Stomach (tissue), 4 donors: Measurements from ENCODE around the gene EHD4.

Experiments used
- CTCF ChIP-seq, 7 experiments: fragments of 450-650 bp in 4 of 7; fragments of 200-600 bp in 3 of 7; sonication (generic) in 3 of 7; IDR thresholded peaks; one replicate each; pipeline ENCODE4 v1.5.1; 2016 to 2019; ENCODE audit warnings: antibody characterized with exemption in 7 of 7, control low read depth in 2 of 7, mild to moderate bottlenecking in 1 of 7
- EP300 ChIP-seq: sonication (generic); formaldehyde crosslinking; IDR thresholded peaks from one replicate; pipeline ENCODE4 v1.6.1; 2017; ENCODE audit warnings: antibody characterized with exemption
- POLR2A ChIP-seq, 4 donors: fragments of 450-650 bp; IDR thresholded peaks; one replicate each; pipeline ENCODE4 v1.6.1; 2016; ENCODE audit warnings: antibody characterized with exemption in 4 of 4, control low read depth in 2 of 4, mild to moderate bottlenecking in 1 of 4, moderate library complexity in 1 of 4
- POLR2AphosphoS5 ChIP-seq, 3 donors: sonication (generic); formaldehyde crosslinking; IDR thresholded peaks; one replicate each; pipeline ENCODE4 v1.6.1; 2016; ENCODE audit warnings: antibody characterized with exemption in 3 of 3

GRCh38 chr15:41948490-41948889, 23.9 kb downstream of the EHD4 start:
- no peak for TF ChIP-seq POLR2A (IDR thresholded peaks at IDR 0.05)
- TF ChIP-seq CTCF (IDR thresholded peaks at IDR 0.05), result no peak
- TF ChIP-seq EP300, result no peak
- no peak for TF ChIP-seq POLR2AphosphoS5 (IDR thresholded peaks at IDR 0.05)
